NCI-H524 treated with DMSO at 0.1 percent for 48 hours (cell line): Measurements from ENCODE around the gene SP1.
A peak's percentile ranks its signal among the peaks of the same experiment; 100 is the strongest.
"Not testable (repeated sequence)": the region's sequence is repeated elsewhere in the genome, so short reads cannot be mapped to it uniquely, and the experiment has no call there.

Experiments used
- DNase-seq: peaks from one replicate; lab custom pipeline; 2025; lab: John Stamatoyannopoulos, UW

SP1 gene

GRCh38 chr12:53380104-53380793 lies at the start of gene SP1:
Gene SP1 (plus strand): TSS chr12:53380176. CDS start chr12:53380292, 116 bp downstream.
- no peak for DNase-seq

GRCh38 chr12:53330671-53331070 lies 49.3 kb upstream of the SP1 start:
- DNase-seq, result no peak

GRCh38 chr12:53332339-53332738 lies 47.6 kb upstream of the SP1 start:
- not testable (repeated sequence) for DNase-seq

- no peak for DNase-seq
Observed at GRCh38 chr12:53332744-53333143, 47.2 kb upstream of the SP1 start.

- DNase-seq, result no peak
Observed at GRCh38 chr12:53333289-53333688, 46.7 kb upstream of the SP1 start.

GRCh38 chr12:53333845-53334244 lies 46.1 kb upstream of the SP1 start:
- DNase-seq, result no peak

GRCh38 chr12:53334822-53335221 lies 45.2 kb upstream of the SP1 start:
- no peak for DNase-seq

GRCh38 chr12:53336181-53336681 lies 43.7 kb upstream of the SP1 start, which contains the start of gene SP7:
Gene SP7 (minus strand): TSS chr12:53336354. CDS start chr12:53335646, 708 bp downstream.
- no peak for DNase-seq

GRCh38 chr12:53338017-53338416 lies 42.0 kb upstream of the SP1 start:
- no peak for DNase-seq

GRCh38 chr12:53338916-53339315 lies 41.1 kb upstream of the SP1 start:
- no peak for DNase-seq

GRCh38 chr12:53340398-53340797 lies 39.6 kb upstream of the SP1 start:
- DNase-seq, result no peak

GRCh38 chr12:53343449-53343848 lies 36.5 kb upstream of the SP1 start:
- no peak for DNase-seq

GRCh38 chr12:53343969-53344368 lies 36.0 kb upstream of the SP1 start:
- DNase-seq, result no peak

- no peak for DNase-seq
Observed at GRCh38 chr12:53344487-53344823, 35.5 kb upstream of the SP1 start.

GRCh38 chr12:53344824-53345485 lies 35.0 kb upstream of the SP1 start:
- no peak for DNase-seq

- DNase-seq, result peak; percentile 43
Observed at GRCh38 chr12:53345486-53346188, 34.3 kb upstream of the SP1 start.

- DNase-seq, result no peak
Observed at GRCh38 chr12:53346491-53346890, 33.5 kb upstream of the SP1 start.

- DNase-seq, result no peak
Observed at GRCh38 chr12:53347905-53348304, 32.1 kb upstream of the SP1 start.

GRCh38 chr12:53352331-53353256 lies 27.4 kb upstream of the SP1 start:
- peak; percentile 11 for DNase-seq

- no peak for DNase-seq
Observed at GRCh38 chr12:53353257-53353655, 26.7 kb upstream of the SP1 start.

GRCh38 chr12:53355121-53355520 lies 24.9 kb upstream of the SP1 start:
- DNase-seq, result no peak
